Neural progenitor cell (in vitro differentiated cells): ENCODE results near the gene PUS1.

Experiments used
- EZH2 ChIP-seq: fragments of 200-600 bp; sonication (generic); IDR thresholded peaks from 2 replicates; pipeline ENCODE4 v1.6.1; 2017; ENCODE audit warnings: antibody characterized with exemption, mild to moderate bottlenecking, moderate library complexity
- EZH2phosphoT487 ChIP-seq: fragments of 200-600 bp; sonication (generic); IDR thresholded peaks from 2 replicates; pipeline ENCODE4 v1.6.1; 2017; ENCODE audit warnings: antibody characterized with exemption
- TF ChIP-seq, protein P1 (sequence below): fragments of 200-600 bp; sonication (generic); IDR thresholded peaks from 2 replicates; pipeline ENCODE4 v1.5.1; 2017; ENCODE audit warnings: antibody characterized with exemption, mild to moderate bottlenecking

DNA sequence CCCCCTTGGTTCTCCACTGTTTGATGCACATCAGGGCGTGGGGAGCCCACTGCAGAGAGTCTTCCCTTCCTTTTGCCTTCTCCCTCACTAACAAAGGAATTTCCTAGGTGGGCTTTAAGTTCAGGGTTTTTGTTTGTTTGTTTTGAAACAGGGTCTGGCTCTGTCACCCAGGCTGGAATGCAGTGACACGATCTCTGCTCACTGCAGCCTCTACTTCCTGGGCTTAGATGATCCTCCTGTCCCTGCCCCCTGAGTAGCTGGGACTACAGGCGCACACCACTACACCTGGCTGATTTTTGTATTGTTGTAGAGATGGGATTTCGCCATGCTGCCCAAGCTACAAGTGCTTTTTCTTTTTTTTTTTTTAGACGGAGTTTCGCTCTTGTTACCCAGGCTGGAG lies 54.5 kb downstream of the PUS1 start:
- TF ChIP-seq, protein P1, sequence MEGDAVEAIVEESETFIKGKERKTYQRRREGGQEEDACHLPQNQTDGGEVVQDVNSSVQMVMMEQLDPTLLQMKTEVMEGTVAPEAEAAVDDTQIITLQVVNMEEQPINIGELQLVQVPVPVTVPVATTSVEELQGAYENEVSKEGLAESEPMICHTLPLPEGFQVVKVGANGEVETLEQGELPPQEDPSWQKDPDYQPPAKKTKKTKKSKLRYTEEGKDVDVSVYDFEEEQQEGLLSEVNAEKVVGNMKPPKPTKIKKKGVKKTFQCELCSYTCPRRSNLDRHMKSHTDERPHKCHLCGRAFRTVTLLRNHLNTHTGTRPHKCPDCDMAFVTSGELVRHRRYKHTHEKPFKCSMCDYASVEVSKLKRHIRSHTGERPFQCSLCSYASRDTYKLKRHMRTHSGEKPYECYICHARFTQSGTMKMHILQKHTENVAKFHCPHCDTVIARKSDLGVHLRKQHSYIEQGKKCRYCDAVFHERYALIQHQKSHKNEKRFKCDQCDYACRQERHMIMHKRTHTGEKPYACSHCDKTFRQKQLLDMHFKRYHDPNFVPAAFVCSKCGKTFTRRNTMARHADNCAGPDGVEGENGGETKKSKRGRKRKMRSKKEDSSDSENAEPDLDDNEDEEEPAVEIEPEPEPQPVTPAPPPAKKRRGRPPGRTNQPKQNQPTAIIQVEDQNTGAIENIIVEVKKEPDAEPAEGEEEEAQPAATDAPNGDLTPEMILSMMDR = no peak
- TF ChIP-seq EZH2 = no peak
- no peak for TF ChIP-seq EZH2phosphoT487
